Endodermal cell (in vitro differentiated cells): ENCODE data around the gene TMEM209. TPM values are rescaled to one million over a fixed set of nuclear protein-coding genes. Genes with fewer than 3 reads are reported as not detected.

Experiments used
- DNase-seq: peaks from one replicate; pipeline ENCODE4 v3.0.0-alpha.2; 2017
- H3K27ac ChIP-seq: 2 replicates; pipeline ENCODE4 v1.5.1; 2013; ENCODE audit warnings: mild to moderate bottlenecking, low read depth, low read length, moderate library complexity
- H3K27me3 ChIP-seq: 2 replicates; pipeline ENCODE4 v1.6.1; 2013; ENCODE audit warnings: mild to moderate bottlenecking, low read length, moderate library complexity; ENCODE audit not compliant: insufficient read depth, control insufficient read depth, poor library complexity, severe bottlenecking
- H3K36me3 ChIP-seq: 2 replicates; pipeline ENCODE4 v1.7.0; 2013; ENCODE audit warnings: mild to moderate bottlenecking, low read length, moderate library complexity; ENCODE audit not compliant: control insufficient read depth, insufficient read depth
- H3K4me1 ChIP-seq: one replicate; pipeline ENCODE4 v1.7.0; 2013; ENCODE audit warnings: low read length; ENCODE audit not compliant: control insufficient read depth, insufficient read depth
- H3K4me3 ChIP-seq: 2 replicates; pipeline ENCODE4 v1.5.1; 2013; ENCODE audit warnings: mild to moderate bottlenecking, low read length, moderate library complexity
- H3K9ac ChIP-seq: 2 replicates; pipeline ENCODE4 v1.6.1; 2013; ENCODE audit warnings: mild to moderate bottlenecking, low read length, moderate library complexity; ENCODE audit not compliant: poor library complexity, severe bottlenecking; ENCODE audit errors: extremely low read depth
- H3K9me3 ChIP-seq: 2 replicates; pipeline ENCODE4 v1.6.1; 2013; ENCODE audit warnings: mild to moderate bottlenecking, low read length, moderate library complexity; ENCODE audit not compliant: control insufficient read depth
- H3K27ac Mint-ChIP-seq: 2 replicates; pipeline ENCODE4 v1.8.0; 2020; ENCODE audit warnings: mixed read lengths
- H3K27me3 Mint-ChIP-seq: 2 replicates; pipeline ENCODE4 v1.8.0; 2021; ENCODE audit warnings: mild to moderate bottlenecking, mixed read lengths; ENCODE audit not compliant: insufficient read depth
- H3K36me3 Mint-ChIP-seq: 2 replicates; pipeline ENCODE4 v1.8.0; 2020; ENCODE audit warnings: low read depth, mixed read lengths
- H3K4me1 Mint-ChIP-seq: 2 replicates; pipeline ENCODE4 v1.8.0; 2020; ENCODE audit warnings: mixed read lengths
- H3K4me3 Mint-ChIP-seq: 2 replicates; pipeline ENCODE4 v1.8.0; 2020; ENCODE audit warnings: mild to moderate bottlenecking, moderate library complexity, mixed read lengths
- H3K9me3 Mint-ChIP-seq: 2 replicates; pipeline ENCODE4 v1.8.0; 2020; ENCODE audit warnings: mild to moderate bottlenecking, mixed read lengths
- WGBS, 2 experiments: methylation state at CpG; one replicate each; pipeline versions ENCODE4 v1.1.5 to v1.1.7; 2013; ENCODE audit warnings: missing lambda C conversion rate in 2 of 2, mixed read lengths in 1 of 2; ENCODE audit not compliant: insufficient coverage in 1 of 2, insufficient read length in 1 of 2; 5-methylcytosine and 5-hydroxymethylcytosine counted together
- total RNA-seq, 2 donors: library from RNA; stranded (reverse); fragmentation: NEBNext Ultra II Directional in 1 of 2; extraction: Animal tissue kit (Norgen Biotek cat#: 25700) in 1 of 2; gene quantifications; 2 replicates in 1 of 2; 3 replicates in 1 of 2; pipeline ENCODE4 v1.2.1, GENCODE V29; 2021
- TF ChIP-seq, protein P1 (sequence below): fragments of 200-600 bp; sonication (generic); conservative IDR thresholded peaks from 2 replicates; pipeline ENCODE4 v1.5.0; 2021; ENCODE audit warnings: antibody characterized with exemption, mild to moderate bottlenecking

Gene TMEM209
- total RNA-seq, 2 donors from 2014 or later: 30.9 to 37.9 TPM

GRCh38 chr7:130136579-130137167 is 68.5 kb downstream of the TMEM209 start:
- Histone ChIP-seq H3K9ac (no peak overlapping the region), H3K4me3 (no peak overlapping the region), H3K27me3 (no peaks in the 10 kb centered on the region), H3K4me1 (peaks cover 13% of the 10 kb centered on the region), H3K27ac (no peak overlapping the region), H3K36me3 (peaks cover 19% of the 10 kb centered on the region), H3K9me3 (no peaks in the 10 kb centered on the region)
- H3K36me3 Mint-ChIP-seq: peaks cover 23% of the 10 kb centered on the region
- H3K27me3 Mint-ChIP-seq: peaks cover 15% of the 10 kb centered on the region
- no peak overlapping the region for H3K27ac Mint-ChIP-seq
- no peaks in the 10 kb centered on the region for H3K9me3 Mint-ChIP-seq
- H3K4me1 Mint-ChIP-seq: peaks cover 13% of the 10 kb centered on the region
- 100% methylated on average over 1 of the region's 1 CpG; no CpG with 5 or more reads in 1 of the 2 experiments for WGBS, 2 experiments
- no peak for DNase-seq
- H3K4me3 Mint-ChIP-seq: no peak overlapping the region
- TF ChIP-seq, protein P1, sequence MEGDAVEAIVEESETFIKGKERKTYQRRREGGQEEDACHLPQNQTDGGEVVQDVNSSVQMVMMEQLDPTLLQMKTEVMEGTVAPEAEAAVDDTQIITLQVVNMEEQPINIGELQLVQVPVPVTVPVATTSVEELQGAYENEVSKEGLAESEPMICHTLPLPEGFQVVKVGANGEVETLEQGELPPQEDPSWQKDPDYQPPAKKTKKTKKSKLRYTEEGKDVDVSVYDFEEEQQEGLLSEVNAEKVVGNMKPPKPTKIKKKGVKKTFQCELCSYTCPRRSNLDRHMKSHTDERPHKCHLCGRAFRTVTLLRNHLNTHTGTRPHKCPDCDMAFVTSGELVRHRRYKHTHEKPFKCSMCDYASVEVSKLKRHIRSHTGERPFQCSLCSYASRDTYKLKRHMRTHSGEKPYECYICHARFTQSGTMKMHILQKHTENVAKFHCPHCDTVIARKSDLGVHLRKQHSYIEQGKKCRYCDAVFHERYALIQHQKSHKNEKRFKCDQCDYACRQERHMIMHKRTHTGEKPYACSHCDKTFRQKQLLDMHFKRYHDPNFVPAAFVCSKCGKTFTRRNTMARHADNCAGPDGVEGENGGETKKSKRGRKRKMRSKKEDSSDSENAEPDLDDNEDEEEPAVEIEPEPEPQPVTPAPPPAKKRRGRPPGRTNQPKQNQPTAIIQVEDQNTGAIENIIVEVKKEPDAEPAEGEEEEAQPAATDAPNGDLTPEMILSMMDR: no peak

GRCh38 chr7:130135208-130136205 is 69.7 kb downstream of the TMEM209 start:
- peaks cover 11% of the 10 kb centered on the region for H3K4me1 Mint-ChIP-seq
- TF ChIP-seq, protein P1: no peak
- H3K9me3 Mint-ChIP-seq: no peaks in the 10 kb centered on the region
- H3K9me3 ChIP-seq: no peaks in the 10 kb centered on the region
- H3K27me3 Mint-ChIP-seq: peaks cover 12% of the 10 kb centered on the region
- H3K4me3 ChIP-seq: no peak overlapping the region
- no peak overlapping the region for H3K9ac ChIP-seq
- H3K4me3 Mint-ChIP-seq: no peak overlapping the region
- DNase-seq: no peak
- no peak overlapping the region for H3K27ac ChIP-seq
- peaks cover 26% of the 10 kb centered on the region for H3K36me3 Mint-ChIP-seq
- H3K36me3 ChIP-seq: peaks cover 23% of the 10 kb centered on the region
- WGBS, 2 experiments: 90 to 96% methylated on average over 4 to 9 of the region's 10 CpGs
- H3K4me1 ChIP-seq: peaks cover 10% of the 10 kb centered on the region
- H3K27ac Mint-ChIP-seq: no peak overlapping the region
- no peaks in the 10 kb centered on the region for H3K27me3 ChIP-seq

- TF ChIP-seq, protein P1: no peak
- Histone ChIP-seq H3K4me1 (peaks cover 10% of the 10 kb centered on the region), H3K27me3 (no peaks in the 10 kb centered on the region), H3K9ac (no peak overlapping the region), H3K4me3 (no peak overlapping the region), H3K27ac (no peak overlapping the region), H3K9me3 (no peaks in the 10 kb centered on the region), H3K36me3 (peaks cover 28% of the 10 kb centered on the region)
- Mint-ChIP-seq H3K27me3 (peaks cover 5% of the 10 kb centered on the region), H3K4me1 (peaks cover 11% of the 10 kb centered on the region), H3K9me3 (no peaks in the 10 kb centered on the region), H3K27ac (no peak overlapping the region), H3K4me3 (no peak overlapping the region), H3K36me3 (peaks cover 25% of the 10 kb centered on the region)
- DNase-seq: no peak
- 98% methylated on average over 4 to 7 of the region's 7 CpGs for WGBS, 2 experiments
Observed at GRCh38 chr7:130134726-130135125, 70.5 kb downstream of the TMEM209 start.
